PC-9 (cell line): ENCODE measurements around the gene DACT2. TPM values are rescaled to one million over a fixed set of nuclear protein-coding genes. Genes with fewer than 3 reads are reported as not detected.

Experiments used
- BruUV-seq: library from RNA; stranded (reverse); fragments of 400-500 nt; replicated peaks from 2 replicates; lab custom pipeline; 2021; lab: Mats Ljungman, UMichigan
- CTCF ChIA-PET: fragments of 300-600 bp; sonication (Branson Sonifier 250); formaldehyde crosslinking; loops from one replicate; lab custom pipeline; 2022; ENCODE audit warnings: antibody characterized with exemption; lab: Charles Lee
- POLR2A ChIA-PET: fragments of 300-600 bp; sonication (Branson Sonifier 250); formaldehyde crosslinking; loops from one replicate; lab custom pipeline; 2022; ENCODE audit warnings: antibody characterized with exemption; ENCODE audit not compliant: unreplicated experiment; lab: Charles Lee
- DNase-seq, 2 experiments: peaks; one replicate each; pipeline versions ENCODE4 v3.0.0 to v3.0.0-alpha.2; 2015 to 2022; ENCODE audit warnings: mixed read lengths in 1 of 2
- H2AFZ ChIP-seq: fragments of 200-600 bp; sonication (generic); 2 replicates; pipeline ENCODE4 v1.8.1; 2017; ENCODE audit warnings: antibody characterized with exemption
- H3F3A ChIP-seq: fragments of 200-600 bp; sonication (generic); 2 replicates; pipeline ENCODE4 v1.8.1; 2017; ENCODE audit warnings: antibody characterized with exemption, mild to moderate bottlenecking, low read depth; ENCODE audit not compliant: insufficient read depth
- H3K27ac ChIP-seq: fragments of 200-600 bp; sonication (generic); 2 replicates; pipeline ENCODE4 v1.6.1; 2016; ENCODE audit warnings: mixed run types
- H3K27me3 ChIP-seq: fragments of 200-600 bp; sonication (generic); 2 replicates; pipeline ENCODE4 v1.6.1; 2016; ENCODE audit warnings: low read depth, mixed run types; ENCODE audit not compliant: insufficient read depth
- H3K36me3 ChIP-seq: fragments of 200-600 bp; sonication (generic); 2 replicates; pipeline ENCODE4 v1.6.1; 2016; ENCODE audit warnings: low read depth, mixed run types
- H3K4me1 ChIP-seq: fragments of 200-600 bp; sonication (generic); replicated peaks from 2 replicates; pipeline ENCODE4 v1.6.1; 2016; ENCODE audit warnings: mixed run types; ENCODE audit not compliant: insufficient read depth
- H3K4me2 ChIP-seq: fragments of 200-600 bp; sonication (generic); 2 replicates; pipeline ENCODE4 v1.6.1; 2017; ENCODE audit warnings: mixed run types
- H3K4me3 ChIP-seq: fragments of 200-600 bp; sonication (generic); 2 replicates; pipeline ENCODE4 v1.6.1; 2016; ENCODE audit warnings: mixed run types
- H3K79me2 ChIP-seq: fragments of 200-600 bp; sonication (generic); 2 replicates; pipeline ENCODE4 v1.6.1; 2017; ENCODE audit warnings: low read depth, mixed run types
- H3K9me2 ChIP-seq: fragments of 200-600 bp; sonication (generic); 2 replicates; pipeline ENCODE4 v1.8.1; 2017; ENCODE audit warnings: mild to moderate bottlenecking; ENCODE audit not compliant: insufficient read depth
- H3K9me3 ChIP-seq: fragments of 200-600 bp; sonication (generic); 2 replicates; pipeline ENCODE4 v1.8.1; 2016; ENCODE audit warnings: low read depth; ENCODE audit not compliant: insufficient read depth
- H4K20me1 ChIP-seq: fragments of 200-600 bp; sonication (generic); 2 replicates; pipeline ENCODE4 v1.8.1; 2017; ENCODE audit not compliant: insufficient read depth
- CTCF ChIP-seq: fragments of 200-600 bp; sonication (generic); conservative IDR thresholded peaks from 2 replicates; pipeline ENCODE4 v1.6.1; 2017; ENCODE audit warnings: mixed run types, antibody characterized with exemption, mild to moderate bottlenecking, moderate library complexity
- EZH2 ChIP-seq: fragments of 200-600 bp; sonication (generic); IDR thresholded peaks from 2 replicates; pipeline ENCODE4 v1.8.0; 2017; ENCODE audit warnings: antibody characterized with exemption, low read depth
- intact Hi-C: fragments of 100-400 bp; cut with micrococcal nuclease; formaldehyde crosslinking; loops from one replicate; pipeline ENCODE4 v1.10.0; 2022; ENCODE audit not compliant: unreplicated experiment
- total RNA-seq: library from RNA; stranded (reverse); gene quantifications from 2 replicates; pipeline ENCODE4 v1.2.3, GENCODE V29; 2021

The DACT2 gene
- total RNA-seq, 1 experiment from 2014 or later = not detected

- no peak overlapping the region for H3K4me2 ChIP-seq
- POLR2A ChIA-PET = no interaction called here
Measured at GRCh38 chr6:168265394-168265793, 54.2 kb downstream of the DACT2 start.

GRCh38 chr6:168264593-168265335 lies 54.8 kb downstream of the DACT2 start:
- H3K27ac ChIP-seq = no peak overlapping the region
- intact Hi-C loops = no loop called here
- H3K4me3 ChIP-seq = no peak overlapping the region
- no peaks in the 10 kb centered on the region for H3K4me1 ChIP-seq
- H3K9me2 ChIP-seq = no peaks in the 10 kb centered on the region
- no peaks in the 10 kb centered on the region for H4K20me1 ChIP-seq
- POLR2A ChIA-PET = no interaction called here
- CTCF ChIA-PET = no interaction called here
- no peak for DNase-seq
- H3K27me3 ChIP-seq = peaks cover 94% of the 10 kb centered on the region
- H2AFZ ChIP-seq = no peak overlapping the region
- TF ChIP-seq CTCF = no peak
- TF ChIP-seq EZH2 = 0 out of 2 replicates have a peak, but pooled peaks have one; percentile 66
- no TSS peak for BruUV-seq
- no peaks in the 10 kb centered on the region for H3F3A ChIP-seq
- no peaks in the 10 kb centered on the region for H3K9me3 ChIP-seq
- no peaks in the 10 kb centered on the region for H3K79me2 ChIP-seq
- no peaks in the 10 kb centered on the region for H3K36me3 ChIP-seq
- H3K4me2 ChIP-seq = no peak overlapping the region

More at GRCh38 chr6:168265394-168265793, 54.2 kb downstream of the DACT2 start:
- no TSS peak for BruUV-seq
- no peaks in the 10 kb centered on the region for H3F3A ChIP-seq
- TF ChIP-seq EZH2 (no peak), CTCF (no peak)
- no peaks in the 10 kb centered on the region for H3K36me3 ChIP-seq
- intact Hi-C loops = no loop called here
- H3K27ac ChIP-seq = no peak overlapping the region
- H3K9me3 ChIP-seq = no peaks in the 10 kb centered on the region
- no peak for DNase-seq
- peaks cover 92% of the 10 kb centered on the region for H3K27me3 ChIP-seq
- H4K20me1 ChIP-seq = no peaks in the 10 kb centered on the region
- no peaks in the 10 kb centered on the region for H3K9me2 ChIP-seq
- no peak overlapping the region for H2AFZ ChIP-seq
- no peaks in the 10 kb centered on the region for H3K4me1 ChIP-seq
- H3K79me2 ChIP-seq = no peaks in the 10 kb centered on the region
- no peak overlapping the region for H3K4me3 ChIP-seq
- CTCF ChIA-PET = no interaction called here

GRCh38 chr6:168263351-168263905 lies 56.1 kb downstream of the DACT2 start:
- intact Hi-C loops = no loop called here
- Histone ChIP-seq H3K4me2 (no peak overlapping the region), H3K27ac (no peak overlapping the region), H3K9me3 (no peaks in the 10 kb centered on the region), H3K4me1 (no peaks in the 10 kb centered on the region), H3K27me3 (peaks cover 98% of the 10 kb centered on the region), H2AFZ (no peak overlapping the region), H3F3A (no peaks in the 10 kb centered on the region), H3K79me2 (no peaks in the 10 kb centered on the region), H3K4me3 (no peak overlapping the region), H3K36me3 (no peaks in the 10 kb centered on the region), H4K20me1 (no peaks in the 10 kb centered on the region), H3K9me2 (no peaks in the 10 kb centered on the region)
- no peak for DNase-seq
- CTCF ChIA-PET = no interaction called here
- no peak for TF ChIP-seq EZH2
- no peak for TF ChIP-seq CTCF
- POLR2A ChIA-PET = no interaction called here
- BruUV-seq = no TSS peak
